ENCODE data around the gene MCTP2. TPM values are rescaled to one million over a fixed set of nuclear protein-coding genes. Genes with fewer than 3 reads are reported as not detected.

MCTP2 gene
- total and polyA plus RNA-seq, 2 experiments from 2014 or later: 8.1 to 23.3 TPM

- 91% methylated on average over 3 of the region's 3 CpGs for WGBS (ENCODE audit: low lambda C conversion rate, missing lambda C conversion rate)
- Histone ChIP-seq H3K9me2 (replicated peaks; ENCODE audit: insufficient read depth) (no peaks in the 10 kb centered on the region), H3K27ac (no peak overlapping the region), H3K9me3 (ENCODE audit: low read depth) (no peaks in the 10 kb centered on the region), H3K27me3 (no peaks in the 10 kb centered on the region), H3K4me2 (no peak overlapping the region), H3K4me3 (no peak overlapping the region), H4K20me1 (ENCODE audit: insufficient read depth, poor library complexity, severe bottlenecking) (no peaks in the 10 kb centered on the region), H3K4me1 (ENCODE audit: insufficient read depth) (no peaks in the 10 kb centered on the region), H3K36me3 (replicated peaks; ENCODE audit: insufficient read depth, low read depth) (no peaks in the 10 kb centered on the region), H3K79me2 (no peaks in the 10 kb centered on the region), H2AFZ (no peak overlapping the region)
- no peak for DNase-seq (ENCODE audit: low spot score)
- TF ChIP-seq EZH2phosphoT487 (IDR thresholded peaks at IDR 0.05; ENCODE audit: low read depth, severe bottlenecking, unreplicated experiment): no peak
- no peak for TF ChIP-seq CTCF (IDR thresholded peaks at IDR 0.05; ENCODE audit: poor library complexity)
- no peak for TF ChIP-seq EZH2 (IDR thresholded peaks at IDR 0.05; ENCODE audit: borderline replicate concordance)
Measured at GRCh38 chr15:94522125-94522524, 290.8 kb downstream of the MCTP2 start.

GRCh38 chr15:94523873-94524272 lies 292.5 kb downstream of the MCTP2 start:
- Histone ChIP-seq H4K20me1 (ENCODE audit: insufficient read depth, poor library complexity, severe bottlenecking) (no peaks in the 10 kb centered on the region), H3K4me2 (no peak overlapping the region), H3K27me3 (no peaks in the 10 kb centered on the region), H3K79me2 (no peaks in the 10 kb centered on the region), H3K4me3 (no peak overlapping the region), H3K27ac (no peak overlapping the region), H3K4me1 (ENCODE audit: insufficient read depth) (no peaks in the 10 kb centered on the region), H3K9me2 (replicated peaks; ENCODE audit: insufficient read depth) (no peaks in the 10 kb centered on the region), H2AFZ (no peak overlapping the region), H3K9me3 (ENCODE audit: low read depth) (no peaks in the 10 kb centered on the region), H3K36me3 (replicated peaks; ENCODE audit: insufficient read depth, low read depth) (no peaks in the 10 kb centered on the region)
- no peak for DNase-seq (ENCODE audit: low spot score)
- 58% methylated on average over 11 of the region's 11 CpGs for WGBS (ENCODE audit: low lambda C conversion rate, missing lambda C conversion rate)
- no peak for TF ChIP-seq EZH2phosphoT487 (IDR thresholded peaks at IDR 0.05; ENCODE audit: low read depth, severe bottlenecking, unreplicated experiment)
- no peak for TF ChIP-seq EZH2 (IDR thresholded peaks at IDR 0.05; ENCODE audit: borderline replicate concordance)
- TF ChIP-seq CTCF (IDR thresholded peaks at IDR 0.05; ENCODE audit: poor library complexity): no peak

- peak; percentile 39 for DNase-seq (ENCODE audit: low spot score)
- 75% methylated on average over 2 of the region's 2 CpGs for WGBS (ENCODE audit: low lambda C conversion rate, missing lambda C conversion rate)
- Histone ChIP-seq H3K4me1 (ENCODE audit: insufficient read depth) (no peaks in the 10 kb centered on the region), H3K4me3 (no peak overlapping the region), H2AFZ (no peak overlapping the region), H4K20me1 (ENCODE audit: insufficient read depth, poor library complexity, severe bottlenecking) (no peaks in the 10 kb centered on the region), H3K4me2 (no peak overlapping the region), H3K79me2 (no peaks in the 10 kb centered on the region), H3K27me3 (no peaks in the 10 kb centered on the region), H3K9me3 (ENCODE audit: low read depth) (no peaks in the 10 kb centered on the region), H3K36me3 (replicated peaks; ENCODE audit: insufficient read depth, low read depth) (no peaks in the 10 kb centered on the region), H3K9me2 (replicated peaks; ENCODE audit: insufficient read depth) (no peaks in the 10 kb centered on the region), H3K27ac (no peak overlapping the region)
- TF ChIP-seq EZH2phosphoT487 (IDR thresholded peaks at IDR 0.05; ENCODE audit: low read depth, severe bottlenecking, unreplicated experiment) (no peak), CTCF (IDR thresholded peaks at IDR 0.05; ENCODE audit: poor library complexity) (no peak), EZH2 (IDR thresholded peaks at IDR 0.05; ENCODE audit: borderline replicate concordance) (no peak)
Measured at GRCh38 chr15:94524565-94524964, 293.2 kb downstream of the MCTP2 start.
